Coronary artery (tissue), 2 donors: ENCODE data around the gene HMGCR.
A peak's percentile ranks its signal among the peaks of the same experiment; 100 is the strongest.

ENCODE experiments used
- DNase-seq: peaks from one replicate; pipeline ENCODE4 v3.0.0-alpha.2; 2017; ENCODE audit warnings: low spot score
- H3K27ac ChIP-seq, 2 donors: fragments of 200-600 bp; sonication (generic); one replicate each; pipeline ENCODE4 v1.5.1; 2016 to 2019
- H3K4me3 ChIP-seq: fragments of 200-600 bp; sonication (generic); 2 replicates; pipeline ENCODE4 v1.5.1; 2016; ENCODE audit warnings: mild to moderate bottlenecking, moderate library complexity
- CTCF ChIP-seq: fragments of 200-600 bp; sonication (generic); IDR thresholded peaks from one replicate; pipeline ENCODE4 v1.5.1; 2019; ENCODE audit warnings: antibody characterized with exemption

The HMGCR gene

GRCh38 chr5:75335486-75335885 is 1.5 kb upstream of the HMGCR start:
- Histone ChIP-seq H3K4me3 (no peak overlapping the region), H3K27ac (no peak overlapping the region)
- no peak for DNase-seq
- TF ChIP-seq CTCF = no peak

GRCh38 chr5:75335952-75336614 is 937 bp upstream of the HMGCR start:
- peak overlapping the region; percentile 85 to 87 for H3K27ac ChIP-seq
- DNase-seq = no peak
- no peak for TF ChIP-seq CTCF
- peak overlapping the region; percentile 87 for H3K4me3 ChIP-seq

- Histone ChIP-seq H3K4me3 (peak overlapping the region; percentile 87), H3K27ac (peak overlapping the region; percentile 75 to 92)
- peak; percentile 81 for DNase-seq
- no peak for TF ChIP-seq CTCF
These were observed 474 bp downstream of the HMGCR start for GRCh38 chr5:75337366-75338021.

GRCh38 chr5:75338408-75338807 is 1.4 kb downstream of the HMGCR start:
- no peak for DNase-seq
- TF ChIP-seq CTCF = no peak
- Histone ChIP-seq H3K27ac (no peak overlapping the region), H3K4me3 (peak overlapping the region; percentile 87)

- Histone ChIP-seq H3K27ac (no peak overlapping the region), H3K4me3 (no peak overlapping the region)
- no peak for TF ChIP-seq CTCF
- DNase-seq = no peak
These were observed 3.9 kb downstream of the HMGCR start for GRCh38 chr5:75340714-75341478.

GRCh38 chr5:75341934-75342333 is 4.9 kb downstream of the HMGCR start:
- H3K4me3 ChIP-seq = no peak overlapping the region
- H3K27ac ChIP-seq = no peak overlapping the region
- no peak for TF ChIP-seq CTCF
- DNase-seq = no peak
